ENCODE results near the gene WIF1. TPM values are rescaled to one million over a fixed set of nuclear protein-coding genes. Genes with fewer than 3 reads are reported as not detected.

The WIF1 gene
- total and polyA plus RNA-seq, 10 of the 15 experiments (the other 5 are each of a cell fraction or from before 2014, with no cell fraction given): 0.04 to 0.05 (median 0.05) TPM; not detected in 7

GRCh38 chr12:65039301-65039700 lies 81.8 kb downstream of the WIF1 start:
- H3K27ac ChIP-seq (ENCODE audit: control insufficient read depth, insufficient read depth): no peak overlapping the region
- CTCF ChIA-PET: no interaction called here
- intact Hi-C loops (cut with micrococcal nuclease; ENCODE audit: unreplicated experiment) (no loop called here), in situ Hi-C loops (cut with MboI) (no loop called here)
- RAD21 ChIA-PET (ENCODE audit: unreplicated experiment): no interaction called here
- H3K36me3 ChIP-seq (ENCODE audit: control insufficient read depth in 2 of 2, insufficient read depth in 2 of 2, low read length in 1 of 2): no peaks in the 10 kb centered on the region
- H3K9me3 ChIP-seq (replicated peaks; ENCODE audit: control insufficient read depth, insufficient read depth, low read length): no peaks in the 10 kb centered on the region; the same call in 2 of the 3 replicates
- FAIRE-seq (no peak), ATAC-seq (no peak), DNase-seq (ENCODE audit: low read depth, low spot score) (no peak)
- no peak for TF ChIP-seq ZNF384 (IDR thresholded peaks at IDR 0.05; ENCODE audit: borderline replicate concordance, low read depth, low read length)
- no peak for TF ChIP-seq IRF3 (IDR thresholded peaks at IDR 0.05)
- no peak for TF ChIP-seq PRDM15 (CRISPR knock-in tag; IDR thresholded peaks at IDR 0.05)
- no peak for TF ChIP-seq YBX1 (IDR thresholded peaks at IDR 0.05)
- no peak for TF ChIP-seq IKZF1 (conservative IDR thresholded peaks at IDR 0.05)
- TF ChIP-seq POLR2A (IDR thresholded peaks at IDR 0.05; ENCODE audit: low read depth, low read length): no peak
- TF ChIP-seq PAX5 (IDR thresholded peaks at IDR 0.05; ENCODE audit: borderline replicate concordance, low read depth, low read length): no peak
- TF ChIP-seq ATF3 (IDR thresholded peaks at IDR 0.05; ENCODE audit: borderline replicate concordance, extremely low read depth, low read depth, low read length): no peak
- TF ChIP-seq FOXM1 (IDR thresholded peaks at IDR 0.05; ENCODE audit: low read depth, low read length): no peak
- TF ChIP-seq NR2F1 (conservative IDR thresholded peaks at IDR 0.05): no peak
- no peak for TF ChIP-seq HDGF (IDR thresholded peaks at IDR 0.05)
- TF ChIP-seq PKNOX1 (IDR thresholded peaks at IDR 0.05): no peak
- no peak for TF ChIP-seq LARP7 (IDR thresholded peaks at IDR 0.05)
- BruUV-seq (replicated peaks): no TSS peak
- H3K27me3 ChIP-seq (replicated peaks in 1 of 2; ENCODE audit: control insufficient read depth in 2 of 2, insufficient read depth in 2 of 2, low read length in 1 of 2): peaks cover 0 to 2% of the 10 kb centered on the region in 2 experiments; a peak in 2 of 4 replicates
- H3K4me1 ChIP-seq (ENCODE audit: control insufficient read depth, insufficient read depth, low read length): no peaks in the 10 kb centered on the region
- H3K79me2 ChIP-seq (ENCODE audit: control insufficient read depth, insufficient read depth, low read length): no peaks in the 10 kb centered on the region
- H2AFZ ChIP-seq (ENCODE audit: control insufficient read depth, low read depth, low read length): no peak overlapping the region
- WGBS (ENCODE audit: insufficient coverage, insufficient replicate concordance, low lambda C conversion rate, missing lambda C conversion rate): 0% methylated on average over 1 of the region's 2 CpGs
- SMC1A ChIA-PET (ENCODE audit: uncharacterized antibody, unreplicated experiment): no interaction called here
- H3K4me2 ChIP-seq (ENCODE audit: control insufficient read depth, insufficient read depth): no peak overlapping the region
- H3K9ac ChIP-seq (ENCODE audit: control insufficient read depth, insufficient read depth, low read length): no peak overlapping the region
- H4K20me1 ChIP-seq (ENCODE audit: control insufficient read depth, insufficient read depth): no peaks in the 10 kb centered on the region
- POLR2A ChIA-PET: no interaction called here
- H3K4me3 ChIP-seq: no peak overlapping the region
